KMS-11 (cell line): ENCODE measurements around the gene LSM7.

ENCODE experiments used
- H2AFZ ChIP-seq: fragments of 200-600 bp; sonication (generic); 2 replicates; pipeline ENCODE4 v1.6.1; 2016; ENCODE audit warnings: antibody characterized with exemption, mixed run types, low read depth
- H3K27ac ChIP-seq: fragments of 200-600 bp; sonication (generic); 2 replicates; pipeline ENCODE4 v1.6.1; 2016; ENCODE audit warnings: mild to moderate bottlenecking, mixed run types
- H3K27me3 ChIP-seq: fragments of 200-600 bp; sonication (generic); 2 replicates; pipeline ENCODE4 v1.6.1; 2017; ENCODE audit warnings: mild to moderate bottlenecking, low read depth, mixed run types, moderate library complexity; ENCODE audit not compliant: insufficient read depth
- H3K36me3 ChIP-seq: fragments of 200-600 bp; sonication (generic); 2 replicates; pipeline ENCODE4 v1.6.1; 2017; ENCODE audit warnings: mild to moderate bottlenecking, mixed run types; ENCODE audit not compliant: insufficient read depth
- H3K4me1 ChIP-seq: fragments of 200-600 bp; sonication (generic); 2 replicates; pipeline ENCODE4 v1.6.1; 2016; ENCODE audit warnings: mild to moderate bottlenecking, low read depth, mixed run types; ENCODE audit not compliant: poor library complexity, severe bottlenecking
- H3K4me2 ChIP-seq: fragments of 200-600 bp; sonication (generic); 2 replicates; pipeline ENCODE4 v1.7.0; 2016; ENCODE audit warnings: mild to moderate bottlenecking, mixed run types
- H3K4me3 ChIP-seq: fragments of 200-600 bp; sonication (generic); IDR thresholded peaks from 2 replicates; pipeline ENCODE4 v1.6.1; 2017; ENCODE audit warnings: low read depth, low read length, mixed read lengths; ENCODE audit not compliant: insufficient read depth
- H3K79me2 ChIP-seq: fragments of 200-600 bp; sonication (generic); 2 replicates; pipeline ENCODE4 v1.6.1; 2016; ENCODE audit warnings: low read depth, mixed run types; ENCODE audit not compliant: insufficient read depth
- H3K9ac ChIP-seq: fragments of 200-600 bp; sonication (generic); 2 replicates; pipeline ENCODE4 v1.6.1; 2016; ENCODE audit warnings: mild to moderate bottlenecking, mixed run types
- H4K20me1 ChIP-seq: fragments of 200-600 bp; sonication (generic); 2 replicates; pipeline ENCODE4 v1.6.1; 2016; ENCODE audit warnings: mild to moderate bottlenecking, mixed run types; ENCODE audit not compliant: insufficient read depth
- TF ChIP-seq, protein P1 (sequence below): fragments of 200-600 bp; sonication (generic); conservative IDR thresholded peaks from 2 replicates; pipeline ENCODE4 v1.6.1; 2017; ENCODE audit warnings: low read depth, mild to moderate bottlenecking, antibody characterized with exemption, low read length, moderate library complexity, mixed read lengths

The LSM7 gene

DNA sequence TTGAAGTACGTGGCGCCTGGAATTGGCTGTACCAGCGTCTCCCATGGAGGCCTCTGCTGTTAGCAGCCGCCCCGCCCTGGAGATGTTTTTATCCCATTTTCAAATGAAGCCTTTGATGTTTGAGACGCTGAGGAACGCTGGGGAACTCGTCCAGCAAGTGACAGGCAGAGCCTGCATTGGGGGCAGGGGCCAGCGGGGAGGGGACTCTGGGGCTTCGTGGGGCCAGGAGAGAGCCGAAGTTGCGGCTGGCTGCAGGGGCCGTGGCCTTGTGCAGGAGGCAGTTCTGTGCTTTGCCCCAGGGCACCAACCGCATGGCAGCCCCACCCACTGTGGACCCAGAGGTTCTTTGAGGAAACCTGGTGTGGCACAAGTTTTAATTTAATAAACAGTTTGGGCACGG, 13.6 kb upstream of the LSM7 start:
- no peaks in the 10 kb centered on the region for H3K79me2 ChIP-seq
- no peak overlapping the region for H3K4me2 ChIP-seq
- H4K20me1 ChIP-seq = no peaks in the 10 kb centered on the region
- no peaks in the 10 kb centered on the region for H3K27me3 ChIP-seq
- H2AFZ ChIP-seq = no peak overlapping the region
- H3K36me3 ChIP-seq = no peaks in the 10 kb centered on the region
- H3K4me1 ChIP-seq = no peaks in the 10 kb centered on the region
- no peak overlapping the region for H3K4me3 ChIP-seq
- H3K9ac ChIP-seq = no peak overlapping the region
- TF ChIP-seq, protein P1, sequence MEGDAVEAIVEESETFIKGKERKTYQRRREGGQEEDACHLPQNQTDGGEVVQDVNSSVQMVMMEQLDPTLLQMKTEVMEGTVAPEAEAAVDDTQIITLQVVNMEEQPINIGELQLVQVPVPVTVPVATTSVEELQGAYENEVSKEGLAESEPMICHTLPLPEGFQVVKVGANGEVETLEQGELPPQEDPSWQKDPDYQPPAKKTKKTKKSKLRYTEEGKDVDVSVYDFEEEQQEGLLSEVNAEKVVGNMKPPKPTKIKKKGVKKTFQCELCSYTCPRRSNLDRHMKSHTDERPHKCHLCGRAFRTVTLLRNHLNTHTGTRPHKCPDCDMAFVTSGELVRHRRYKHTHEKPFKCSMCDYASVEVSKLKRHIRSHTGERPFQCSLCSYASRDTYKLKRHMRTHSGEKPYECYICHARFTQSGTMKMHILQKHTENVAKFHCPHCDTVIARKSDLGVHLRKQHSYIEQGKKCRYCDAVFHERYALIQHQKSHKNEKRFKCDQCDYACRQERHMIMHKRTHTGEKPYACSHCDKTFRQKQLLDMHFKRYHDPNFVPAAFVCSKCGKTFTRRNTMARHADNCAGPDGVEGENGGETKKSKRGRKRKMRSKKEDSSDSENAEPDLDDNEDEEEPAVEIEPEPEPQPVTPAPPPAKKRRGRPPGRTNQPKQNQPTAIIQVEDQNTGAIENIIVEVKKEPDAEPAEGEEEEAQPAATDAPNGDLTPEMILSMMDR = no peak
- H3K27ac ChIP-seq = no peak overlapping the region

- Histone ChIP-seq H3K4me1 (no peaks in the 10 kb centered on the region), H3K27me3 (no peaks in the 10 kb centered on the region), H3K9ac (no peak overlapping the region), H3K36me3 (no peaks in the 10 kb centered on the region), H3K4me3 (no peak overlapping the region), H3K79me2 (no peaks in the 10 kb centered on the region), H3K4me2 (no peak overlapping the region), H3K27ac (no peak overlapping the region), H4K20me1 (no peaks in the 10 kb centered on the region), H2AFZ (no peak overlapping the region)
- TF ChIP-seq, protein P1 = no peak
Observed at GRCh38 chr19:2341244-2341751, 12.9 kb upstream of the LSM7 start.

- Histone ChIP-seq H3K4me2 (no peak overlapping the region), H3K9ac (no peak overlapping the region), H3K79me2 (no peaks in the 10 kb centered on the region; the same call in 1 of the 2 replicates), H3K36me3 (no peaks in the 10 kb centered on the region), H3K4me1 (no peaks in the 10 kb centered on the region), H3K4me3 (no peak overlapping the region), H3K27me3 (no peaks in the 10 kb centered on the region), H4K20me1 (no peaks in the 10 kb centered on the region), H3K27ac (no peak overlapping the region), H2AFZ (no peak overlapping the region)
- TF ChIP-seq, protein P1 = no peak
Observed at GRCh38 chr19:2340496-2341243, 12.3 kb upstream of the LSM7 start.

- Histone ChIP-seq H4K20me1 (no peaks in the 10 kb centered on the region), H3K27me3 (no peaks in the 10 kb centered on the region), H3K27ac (no peak overlapping the region), H3K9ac (no peak overlapping the region), H3K79me2 (no peaks in the 10 kb centered on the region; the same call in 1 of the 2 replicates), H3K36me3 (no peaks in the 10 kb centered on the region), H3K4me2 (no peak overlapping the region), H3K4me3 (no peak overlapping the region), H2AFZ (no peak overlapping the region), H3K4me1 (no peaks in the 10 kb centered on the region)
- TF ChIP-seq, protein P1 = no peak
Observed at GRCh38 chr19:2339644-2340310, 11.4 kb upstream of the LSM7 start.
